HG03439 (cell line): Measurements from ENCODE around the gene LRIT1.
"Not testable (repeated sequence)": the region's sequence is repeated elsewhere in the genome, so short reads cannot be mapped to it uniquely, and the experiment has no call there.

Experiments used
- ATAC-seq: cut with Tn5 transposase; IDR thresholded peaks from one replicate; pipeline ENCODE4 v1.9.1; 2021; ENCODE audit warnings: mild to moderate bottlenecking, moderate library complexity; ENCODE audit not compliant: unreplicated experiment

LRIT1 gene, protein sequence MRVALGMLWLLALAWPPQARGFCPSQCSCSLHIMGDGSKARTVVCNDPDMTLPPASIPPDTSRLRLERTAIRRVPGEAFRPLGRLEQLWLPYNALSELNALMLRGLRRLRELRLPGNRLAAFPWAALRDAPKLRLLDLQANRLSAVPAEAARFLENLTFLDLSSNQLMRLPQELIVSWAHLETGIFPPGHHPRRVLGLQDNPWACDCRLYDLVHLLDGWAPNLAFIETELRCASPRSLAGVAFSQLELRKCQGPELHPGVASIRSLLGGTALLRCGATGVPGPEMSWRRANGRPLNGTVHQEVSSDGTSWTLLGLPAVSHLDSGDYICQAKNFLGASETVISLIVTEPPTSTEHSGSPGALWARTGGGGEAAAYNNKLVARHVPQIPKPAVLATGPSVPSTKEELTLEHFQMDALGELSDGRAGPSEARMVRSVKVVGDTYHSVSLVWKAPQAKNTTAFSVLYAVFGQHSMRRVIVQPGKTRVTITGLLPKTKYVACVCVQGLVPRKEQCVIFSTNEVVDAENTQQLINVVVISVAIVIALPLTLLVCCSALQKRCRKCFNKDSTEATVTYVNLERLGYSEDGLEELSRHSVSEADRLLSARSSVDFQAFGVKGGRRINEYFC

DNA sequence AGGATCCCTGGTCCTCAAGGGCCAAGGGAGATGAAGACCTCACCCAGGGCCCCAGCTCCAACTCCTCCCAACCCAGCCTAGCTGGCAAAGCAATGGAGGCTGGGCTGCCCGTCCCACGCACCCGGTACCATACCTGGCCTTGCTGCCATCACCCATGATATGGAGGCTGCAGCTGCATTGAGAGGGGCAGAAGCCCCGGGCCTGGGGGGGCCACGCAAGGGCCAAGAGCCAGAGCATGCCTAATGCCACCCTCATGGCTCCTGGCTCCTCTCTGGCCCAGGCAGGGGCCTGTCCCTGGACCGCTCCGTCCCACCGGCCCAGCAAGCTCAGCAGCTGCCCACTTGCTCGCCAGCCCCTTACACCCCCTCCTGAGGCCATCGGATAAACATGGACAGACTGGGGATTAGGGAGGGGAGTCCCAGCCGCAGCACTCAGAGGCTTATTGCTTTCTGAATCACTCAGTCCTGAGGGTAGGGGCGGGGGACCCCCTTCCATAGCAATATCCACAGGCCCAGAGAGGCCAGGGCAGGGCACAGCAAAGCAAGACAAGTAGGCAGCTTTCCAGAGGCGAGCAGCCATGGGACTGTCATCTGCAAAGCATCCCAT is at the start of gene LRIT1:
LRIT1 (minus strand) TSS at position 362 of the 606 bp plus-strand sequence; CDS start at position 255, 107 bp downstream.
- no peak for ATAC-seq

DNA sequence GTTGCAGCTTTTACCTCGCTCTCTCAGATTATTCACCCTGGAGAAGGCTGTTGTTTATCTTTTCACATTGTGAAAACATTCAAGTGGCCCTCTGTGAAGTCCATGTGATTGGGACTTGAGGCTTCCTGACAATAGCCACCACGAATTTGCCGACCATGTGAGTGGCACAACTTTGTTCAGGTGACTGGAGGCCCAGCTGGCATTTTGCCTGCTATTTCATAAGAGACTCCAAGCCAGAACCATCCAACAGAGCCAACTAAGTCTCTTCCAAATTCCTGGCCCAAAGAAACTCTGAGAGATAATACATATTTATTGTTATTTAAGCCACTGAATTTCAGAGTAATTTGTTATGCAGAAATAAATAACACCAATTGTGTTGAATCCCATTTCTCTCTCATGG is 48.9 kb upstream of the LRIT1 start:
- ATAC-seq = no peak

- no peak for ATAC-seq
These were observed 48.3 kb upstream of the LRIT1 start for GRCh38 chr10:84289521-84290200.

GRCh38 chr10:84288151-84288550 is 46.8 kb upstream of the LRIT1 start:
- no peak for ATAC-seq

- no peak for ATAC-seq
These were observed 45.3 kb upstream of the LRIT1 start for GRCh38 chr10:84286695-84287094.

- not testable (repeated sequence) for ATAC-seq
These were observed 38.6 kb upstream of the LRIT1 start for GRCh38 chr10:84279876-84280475.

DNA sequence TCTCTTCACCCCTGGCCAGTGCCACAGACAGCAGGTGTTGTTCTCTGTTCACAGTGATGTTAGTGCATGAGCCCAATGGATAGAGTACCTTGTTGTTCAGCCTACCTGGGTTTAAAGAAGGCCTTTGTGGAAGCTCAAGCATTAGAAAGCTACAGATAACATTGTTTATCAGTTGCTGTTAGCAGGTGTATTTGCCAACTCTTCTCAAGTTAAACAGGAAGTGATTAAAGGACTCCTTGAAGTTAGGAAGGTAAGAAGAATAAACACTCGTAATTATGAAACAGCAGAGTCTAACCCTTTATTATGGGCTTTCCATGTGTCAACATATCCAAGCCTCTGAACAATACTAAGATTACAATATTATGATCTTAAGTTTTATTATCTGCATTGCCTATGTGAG is 29.4 kb upstream of the LRIT1 start:
- no peak for ATAC-seq

DNA sequence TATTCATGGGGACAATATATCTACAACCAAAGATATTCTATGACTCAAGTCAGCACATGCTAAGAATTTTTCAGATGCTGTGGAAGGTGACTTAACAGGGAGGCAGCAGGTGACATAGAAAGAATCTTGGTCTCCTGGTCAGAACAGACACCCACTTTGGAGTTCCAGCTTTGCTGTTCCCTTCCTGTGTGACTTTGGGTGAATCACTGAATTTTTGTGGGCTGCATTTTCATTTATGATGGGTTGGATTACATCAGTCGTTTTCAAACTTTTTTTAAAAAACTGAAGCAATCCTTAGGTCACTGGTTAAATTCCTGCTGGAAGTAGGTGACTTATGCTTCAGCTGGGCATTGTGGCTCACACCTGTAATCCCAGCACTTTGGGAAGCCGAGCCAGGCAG is 28.4 kb upstream of the LRIT1 start:
- no peak for ATAC-seq

DNA sequence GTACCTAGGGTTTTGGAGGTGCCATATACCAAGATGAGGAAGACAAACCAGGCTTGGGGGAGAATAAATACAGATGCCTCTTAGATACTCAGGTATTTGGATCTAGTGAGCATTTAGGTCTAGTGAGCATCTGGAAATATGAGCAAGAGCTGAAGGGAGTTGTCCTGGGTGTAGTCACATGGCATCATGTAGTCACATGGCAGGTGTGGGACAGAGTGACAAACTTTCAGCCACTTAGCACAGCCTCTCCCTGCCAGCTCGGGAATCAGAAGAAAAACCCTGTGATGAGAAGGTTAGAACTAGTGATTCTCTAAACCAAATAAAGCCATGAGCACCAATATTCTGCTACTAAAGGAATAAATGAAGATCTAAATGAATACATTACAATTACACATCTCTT is 27.8 kb upstream of the LRIT1 start:
- no peak for ATAC-seq

GRCh38 chr10:84267503-84268126 is 26.3 kb upstream of the LRIT1 start:
- ATAC-seq = peak; percentile 58

- no peak for ATAC-seq
These were observed 24.1 kb upstream of the LRIT1 start for GRCh38 chr10:84265418-84265817.

- ATAC-seq = peak; percentile 80
These were observed 23.3 kb upstream of the LRIT1 start for GRCh38 chr10:84264611-84265141.

DNA sequence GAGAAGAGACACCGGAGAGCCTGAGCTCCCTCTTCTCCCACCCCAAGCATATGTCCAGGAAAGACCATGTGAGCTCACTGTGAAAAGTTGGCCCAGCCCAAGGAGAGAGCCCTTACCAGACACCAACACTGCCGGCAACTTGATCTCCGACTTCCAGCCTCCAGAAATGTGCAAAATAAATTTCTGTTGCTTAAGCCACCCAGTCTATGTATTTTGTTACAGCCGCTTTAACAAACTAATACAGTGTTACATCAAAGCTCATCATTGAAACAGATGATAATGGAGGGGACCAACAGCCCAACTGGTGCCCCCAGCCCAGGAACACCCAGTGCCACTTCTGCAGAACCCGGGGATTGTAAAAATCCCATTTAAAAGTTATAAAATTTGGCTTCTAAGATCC is 22.4 kb upstream of the LRIT1 start:
- ATAC-seq = no peak

- no peak for ATAC-seq
These were observed 21.0 kb upstream of the LRIT1 start for GRCh38 chr10:84262190-84262956.

DNA sequence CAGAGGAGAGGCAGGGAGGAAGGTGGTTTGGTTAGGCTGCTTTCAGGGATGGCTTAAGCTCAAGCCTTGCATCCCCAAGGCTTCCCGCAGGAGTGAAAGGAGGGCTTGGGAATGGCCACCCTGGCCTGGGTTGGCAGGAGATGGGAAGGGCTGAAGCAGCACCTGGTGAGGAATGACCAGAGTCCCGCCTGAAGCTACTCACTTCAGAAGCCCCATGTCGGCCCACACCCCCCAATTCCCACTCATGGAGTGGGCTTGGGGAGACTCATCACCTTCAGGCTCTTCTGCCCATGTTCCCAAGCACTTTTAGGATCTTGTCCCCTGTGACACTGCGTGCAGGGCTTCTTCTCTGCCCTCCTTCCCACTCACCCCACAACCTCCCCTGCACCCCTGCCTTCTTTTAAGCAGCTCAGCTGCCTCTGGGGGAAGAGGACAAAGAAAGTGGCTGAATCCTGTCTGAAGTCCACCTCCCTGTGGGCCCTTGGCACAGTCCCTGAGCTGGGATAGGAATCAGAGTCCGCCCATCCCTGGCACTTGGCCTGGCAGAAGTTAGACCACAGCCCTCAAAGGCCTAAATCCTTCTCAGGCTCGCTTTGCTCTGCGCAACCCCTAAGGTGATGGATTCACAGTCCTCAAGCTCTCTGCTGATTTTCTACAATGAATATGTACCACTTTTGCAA is 20.0 kb upstream of the LRIT1 start:
- ATAC-seq = no peak

DNA sequence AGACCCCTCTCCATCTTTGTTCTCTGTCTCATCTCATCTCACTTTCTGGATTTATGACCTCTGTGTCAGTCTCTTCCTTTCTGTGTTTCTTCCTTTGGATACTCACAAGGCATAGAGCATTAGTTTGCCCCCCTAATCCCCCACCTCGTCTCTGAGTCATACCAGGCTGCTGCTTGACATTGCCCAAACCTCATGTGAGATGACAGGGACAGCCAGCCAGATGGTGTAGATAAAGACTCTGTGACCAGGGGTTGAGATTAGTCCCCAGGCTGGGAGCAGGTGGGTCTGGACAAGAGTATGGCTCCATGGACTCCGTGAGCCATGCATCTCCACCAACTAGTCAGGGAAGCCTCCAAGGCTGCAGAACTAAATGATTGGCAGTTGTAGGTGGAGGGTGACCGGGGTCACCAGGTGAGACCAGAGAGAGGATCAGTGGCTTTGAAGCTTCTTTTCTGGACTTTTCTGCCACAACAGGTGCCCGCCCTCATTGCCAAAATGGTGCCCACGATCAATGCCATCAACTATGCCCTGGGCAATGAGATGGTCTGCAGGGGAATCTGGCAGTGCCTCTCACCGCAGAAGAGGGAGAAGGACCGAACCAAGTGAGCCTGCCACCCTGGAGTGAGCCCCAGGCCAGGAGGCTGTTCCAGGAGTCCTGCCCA is 16.8 kb upstream of the LRIT1 start:
- ATAC-seq = no peak

- no peak for ATAC-seq
These were observed 16.1 kb upstream of the LRIT1 start for GRCh38 chr10:84257343-84258020.
